ENCODE data around the gene TTYH2.

GRCh38 chr17:74187761-74188160, 25.6 kb upstream of the TTYH2 start:
- TF ChIP-seq CTCF (conservative IDR thresholded peaks at IDR 0.05; ENCODE audit: low read depth, low read length) (no peak), EZH2 (IDR thresholded peaks at IDR 0.05; ENCODE audit: borderline replicate concordance, low read depth, low read length, poor library complexity, severe bottlenecking) (no peak)
